ENCODE data around the gene ADM2.
A peak's percentile ranks its signal among the peaks of the same experiment; 100 is the strongest.

ADM2 gene

DNA sequence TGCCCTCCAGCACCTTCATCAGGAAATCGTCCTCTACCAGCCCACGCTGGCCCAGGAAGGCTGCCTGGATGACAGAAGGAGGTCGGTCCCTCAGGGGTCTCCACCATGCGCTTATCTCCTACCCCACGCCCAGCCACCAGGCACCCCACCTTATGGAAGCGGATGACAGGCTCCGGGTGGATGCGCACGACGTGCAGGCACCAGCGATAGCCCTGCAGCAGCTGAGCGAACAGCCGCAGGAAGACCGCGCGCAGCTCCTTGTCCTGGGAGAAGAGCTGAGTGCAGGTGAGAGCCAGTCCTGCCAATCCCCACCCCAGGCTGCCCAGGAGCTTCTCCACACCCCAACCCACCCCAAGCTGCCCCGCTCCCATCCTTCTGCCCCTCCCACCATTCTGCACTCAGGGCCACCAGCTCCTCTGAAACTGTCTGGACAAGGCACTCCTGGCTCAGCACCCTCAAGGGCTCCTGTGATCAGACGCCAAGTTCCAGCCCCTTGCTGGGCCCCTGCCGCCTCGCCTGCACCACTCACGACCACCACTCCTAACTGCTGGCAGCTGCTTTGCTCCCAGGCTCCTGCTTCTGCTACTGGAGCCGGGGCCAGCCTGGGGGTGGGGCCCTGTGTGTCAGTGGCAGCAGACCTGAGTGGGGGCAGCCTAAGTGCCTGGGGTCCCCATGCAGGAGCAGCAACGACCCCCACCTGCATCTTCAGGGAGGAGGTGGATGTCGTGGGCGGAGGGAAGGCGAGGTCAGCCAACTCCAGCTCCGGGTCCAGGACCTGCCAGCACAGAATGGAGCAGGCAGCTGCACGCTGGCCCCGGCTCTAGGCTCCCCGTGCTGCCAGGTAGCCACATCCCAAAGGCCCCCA, 16.0 kb upstream of the ADM2 start:
- H3K27ac Mint-ChIP-seq (ENCODE audit: low read depth) = no peak overlapping the region
- H3K9me3 Mint-ChIP-seq = no peaks in the 10 kb centered on the region
- no peak overlapping the region for H3K4me3 Mint-ChIP-seq
- H3K27me3 Mint-ChIP-seq = no peaks in the 10 kb centered on the region
- ATAC-seq (replicated peaks; ENCODE audit: extremely low read depth, poor library complexity, severe bottlenecking) = no peak
- H3K4me1 Mint-ChIP-seq = peaks cover 31% of the 10 kb centered on the region
- no peak for DNase-seq (ENCODE audit: low spot score in 2 of 2)
- peaks cover 47% of the 10 kb centered on the region for H3K36me3 Mint-ChIP-seq (ENCODE audit: insufficient read depth)

DNA sequence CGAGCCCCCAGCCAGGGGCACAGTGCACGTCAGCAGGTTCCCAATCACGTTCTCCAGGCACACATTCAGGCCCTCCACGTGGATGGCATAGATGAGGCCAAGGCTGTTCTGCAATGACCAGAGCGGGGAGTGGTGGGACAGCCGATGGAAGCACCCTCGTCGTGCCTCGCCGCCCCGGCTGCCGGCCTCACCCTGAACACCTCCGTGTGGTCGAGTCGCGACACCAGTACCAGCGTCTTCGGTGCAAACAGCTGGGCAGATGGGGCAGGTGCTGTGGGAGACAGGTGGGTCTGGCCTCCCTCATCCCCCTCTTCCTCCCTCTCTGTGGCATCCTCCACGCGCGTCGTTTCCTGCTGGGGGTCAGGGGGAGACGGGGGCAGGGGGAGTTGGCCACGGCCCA, 14.0 kb upstream of the ADM2 start:
- Mint-ChIP-seq H3K9me3 (no peaks in the 10 kb centered on the region), H3K27me3 (no peaks in the 10 kb centered on the region), H3K36me3 (ENCODE audit: insufficient read depth) (peaks cover 41% of the 10 kb centered on the region), H3K4me3 (no peak overlapping the region), H3K4me1 (peaks cover 50% of the 10 kb centered on the region), H3K27ac (ENCODE audit: low read depth) (peak overlapping the region; percentile 85)
- DNase-seq (ENCODE audit: low spot score in 2 of 2) (no peak), ATAC-seq (replicated peaks; ENCODE audit: extremely low read depth, poor library complexity, severe bottlenecking) (no peak)

DNA sequence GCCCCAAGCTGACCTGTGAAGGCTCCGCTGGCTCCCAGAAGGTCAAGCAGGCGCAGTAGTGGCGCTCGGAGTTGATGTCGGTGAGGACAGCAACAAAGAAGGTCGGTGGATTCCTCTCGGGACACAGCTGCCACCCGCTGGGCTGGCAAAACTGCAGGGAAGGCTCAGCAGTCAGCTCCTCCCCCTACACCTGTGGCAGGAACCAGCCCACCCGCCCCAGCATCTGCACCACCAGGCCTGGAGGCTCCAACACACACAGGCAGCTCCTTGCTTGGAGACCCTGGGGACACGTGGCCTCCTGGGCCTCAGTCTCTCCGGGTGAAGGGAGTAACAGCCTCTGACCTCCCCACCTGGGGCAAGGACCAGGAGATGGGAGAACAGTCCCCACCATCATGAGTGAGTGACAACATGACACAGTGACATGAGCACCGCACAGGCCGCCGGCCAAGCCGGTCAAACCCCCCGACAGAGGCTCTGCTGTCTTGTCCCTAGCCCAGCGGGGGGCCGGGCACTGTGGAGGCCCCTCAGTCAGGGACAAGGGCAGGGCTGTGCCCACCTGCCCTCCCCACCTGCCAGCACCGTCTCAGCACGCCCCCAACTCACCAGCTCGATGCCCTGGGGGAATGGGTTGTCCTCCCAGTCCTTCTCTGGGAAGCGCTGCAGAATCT, 13.4 kb upstream of the ADM2 start:
- Mint-ChIP-seq H3K9me3 (no peaks in the 10 kb centered on the region), H3K4me3 (peak overlapping the region; percentile 72), H3K4me1 (peaks cover 55% of the 10 kb centered on the region)

DNA sequence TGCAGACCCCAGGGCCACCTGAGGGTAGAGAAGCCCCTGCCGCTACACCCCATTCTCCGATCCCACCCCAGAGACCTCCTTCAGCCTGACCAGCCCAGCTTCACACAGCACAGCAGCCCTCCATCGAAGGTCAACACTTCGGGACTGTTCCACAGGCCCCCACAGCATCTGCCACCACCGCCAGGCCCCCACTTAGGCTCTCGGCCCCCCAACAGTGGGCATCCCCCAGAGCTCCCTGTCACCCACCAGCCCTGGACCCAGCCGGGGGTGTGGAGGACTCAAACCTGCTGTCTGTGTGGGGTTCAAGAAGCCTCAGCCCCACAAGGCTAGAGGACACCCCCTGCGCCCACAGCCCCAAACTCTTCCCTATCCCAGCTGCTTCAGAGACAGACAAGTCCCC, 12.7 kb upstream of the ADM2 start:
- ATAC-seq (replicated peaks; ENCODE audit: extremely low read depth, poor library complexity, severe bottlenecking) = no peak
- Mint-ChIP-seq H3K36me3 (ENCODE audit: insufficient read depth) (peaks cover 41% of the 10 kb centered on the region), H3K27ac (ENCODE audit: low read depth) (peak overlapping the region; percentile 92), H3K9me3 (no peaks in the 10 kb centered on the region), H3K27me3 (no peaks in the 10 kb centered on the region), H3K4me1 (peaks cover 63% of the 10 kb centered on the region), H3K4me3 (peak overlapping the region; percentile 72)
- DNase-seq (ENCODE audit: low spot score in 2 of 2) = no peak

More for the DNA sequence above, 13.4 kb upstream of the ADM2 start:
- Mint-ChIP-seq H3K27ac (ENCODE audit: low read depth) (peak overlapping the region; percentile 92), H3K36me3 (ENCODE audit: insufficient read depth) (peaks cover 40% of the 10 kb centered on the region), H3K27me3 (no peaks in the 10 kb centered on the region)
- ATAC-seq (replicated peaks; ENCODE audit: extremely low read depth, poor library complexity, severe bottlenecking) (no peak), DNase-seq (ENCODE audit: low spot score in 2 of 2) (no peak)

DNA sequence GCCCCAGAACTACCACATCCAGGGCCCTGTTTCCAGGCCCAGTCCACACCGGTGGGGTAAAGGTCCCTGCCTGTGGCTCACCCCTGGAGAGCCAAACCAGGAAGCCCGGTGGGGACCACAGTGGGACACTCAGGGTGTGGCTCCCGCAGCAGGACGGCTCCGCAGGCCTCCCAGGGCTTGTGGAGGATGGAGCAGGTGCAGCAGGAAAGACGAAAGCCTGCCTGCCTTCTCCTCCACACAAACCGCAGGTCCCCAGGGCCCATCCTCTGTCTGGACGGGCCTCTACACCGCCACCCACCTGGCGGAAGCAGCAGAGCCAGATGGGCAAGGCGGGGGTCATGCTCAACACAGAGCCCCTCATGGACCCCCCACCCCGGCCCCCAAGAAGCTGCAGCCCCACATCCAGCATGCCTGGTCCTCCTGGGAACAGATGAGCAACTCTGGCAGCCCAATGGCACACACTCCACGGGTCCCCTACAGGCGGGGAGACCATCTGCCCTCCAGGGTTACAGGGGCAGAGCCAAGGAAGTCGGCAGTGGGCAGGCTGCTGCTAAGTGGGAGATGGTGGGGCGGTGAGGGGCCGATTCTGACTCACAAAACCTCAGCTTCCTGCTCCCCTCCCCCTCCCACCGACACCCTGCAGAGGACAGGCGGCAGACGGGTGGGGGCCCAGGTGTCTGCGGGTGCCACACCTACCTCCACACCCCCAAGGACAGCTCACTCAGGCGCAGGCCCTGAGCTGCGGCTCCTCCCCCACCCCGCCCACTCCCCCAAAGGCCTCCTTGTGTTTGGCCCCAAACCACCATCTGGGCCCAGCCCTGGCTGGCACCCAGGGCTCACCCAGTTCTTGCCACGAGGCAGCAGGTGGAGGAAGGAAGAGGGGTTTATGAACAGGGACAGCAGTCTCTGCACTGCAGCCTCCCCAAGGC, 11.7 kb upstream of the ADM2 start:
- H3K4me1 Mint-ChIP-seq = peaks cover 70% of the 10 kb centered on the region
- DNase-seq (ENCODE audit: low spot score in 2 of 2) = peak; percentile 92 to 98
- ATAC-seq (replicated peaks; ENCODE audit: extremely low read depth, poor library complexity, severe bottlenecking) = peak; percentile 89
- peaks cover 32% of the 10 kb centered on the region for H3K36me3 Mint-ChIP-seq (ENCODE audit: insufficient read depth)
- peak overlapping the region; percentile 92 for H3K27ac Mint-ChIP-seq (ENCODE audit: low read depth)
- H3K4me3 Mint-ChIP-seq = peak overlapping the region; percentile 72
- no peaks in the 10 kb centered on the region for H3K27me3 Mint-ChIP-seq
- H3K9me3 Mint-ChIP-seq = no peaks in the 10 kb centered on the region

DNA sequence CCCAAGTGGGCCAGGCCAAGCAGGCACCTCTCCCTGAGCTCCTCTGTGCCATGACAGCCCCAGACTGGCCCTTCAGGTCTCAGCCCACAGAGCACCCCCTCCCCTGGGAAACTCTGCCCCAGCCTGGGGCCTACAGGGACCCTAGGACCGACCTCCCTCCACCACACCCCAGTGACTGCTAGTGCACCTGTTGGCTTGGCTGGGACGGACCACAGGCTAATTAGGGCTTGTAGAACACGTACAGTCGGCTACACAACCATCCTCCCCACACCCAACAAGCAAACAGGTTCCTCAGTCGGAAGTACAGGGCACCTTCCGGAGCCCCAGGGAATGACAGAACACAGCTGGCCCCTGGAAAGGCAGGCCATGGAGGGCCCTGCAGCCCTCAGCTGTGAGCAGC, 10.9 kb upstream of the ADM2 start:
- Mint-ChIP-seq H3K27ac (ENCODE audit: low read depth) (peak overlapping the region; percentile 92), H3K9me3 (no peaks in the 10 kb centered on the region), H3K27me3 (no peaks in the 10 kb centered on the region), H3K4me3 (peak overlapping the region; percentile 72), H3K4me1 (peaks cover 74% of the 10 kb centered on the region), H3K36me3 (ENCODE audit: insufficient read depth) (peaks cover 32% of the 10 kb centered on the region)
- DNase-seq (ENCODE audit: low spot score in 2 of 2) (no peak), ATAC-seq (replicated peaks; ENCODE audit: extremely low read depth, poor library complexity, severe bottlenecking) (no peak)

DNA sequence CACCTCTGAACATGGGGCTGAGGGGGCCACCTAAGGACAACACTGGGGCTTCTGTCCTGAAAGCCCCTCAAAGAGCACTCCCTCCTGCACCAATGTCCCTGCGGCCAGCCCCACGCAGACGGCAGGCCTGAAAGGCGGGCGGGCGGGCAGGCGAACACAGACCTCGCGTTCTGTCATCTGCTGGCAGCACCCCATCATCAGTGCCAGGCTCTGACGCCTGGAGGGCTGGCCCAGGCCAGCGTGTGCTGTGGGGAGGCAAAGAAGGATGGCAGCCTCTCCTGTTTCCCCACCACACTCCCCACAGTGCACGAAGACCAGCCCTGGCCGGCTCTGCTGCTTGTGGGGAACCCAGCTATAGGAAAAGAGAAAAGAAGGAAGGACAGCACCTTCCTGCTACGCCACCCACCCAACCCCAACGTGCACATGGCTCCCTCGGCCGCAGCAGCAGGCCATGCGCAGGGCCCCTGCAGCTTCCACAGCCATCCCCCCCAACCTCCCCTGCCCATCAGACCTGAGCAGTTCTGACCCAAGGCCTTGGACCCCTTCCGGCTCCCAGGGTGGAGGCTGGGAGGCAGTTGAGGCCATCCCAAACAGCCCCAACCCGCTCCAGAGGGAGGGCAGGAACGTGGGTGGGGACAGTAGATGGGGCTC, 10.0 kb upstream of the ADM2 start:
- Mint-ChIP-seq H3K36me3 (ENCODE audit: insufficient read depth) (peaks cover 30% of the 10 kb centered on the region), H3K4me3 (peak overlapping the region; percentile 72), H3K27ac (ENCODE audit: low read depth) (peak overlapping the region; percentile 92), H3K9me3 (no peaks in the 10 kb centered on the region), H3K4me1 (peaks cover 72% of the 10 kb centered on the region), H3K27me3 (no peaks in the 10 kb centered on the region)
- ATAC-seq (replicated peaks; ENCODE audit: extremely low read depth, poor library complexity, severe bottlenecking) = no peak
- no peak for DNase-seq (ENCODE audit: low spot score in 2 of 2)

DNA sequence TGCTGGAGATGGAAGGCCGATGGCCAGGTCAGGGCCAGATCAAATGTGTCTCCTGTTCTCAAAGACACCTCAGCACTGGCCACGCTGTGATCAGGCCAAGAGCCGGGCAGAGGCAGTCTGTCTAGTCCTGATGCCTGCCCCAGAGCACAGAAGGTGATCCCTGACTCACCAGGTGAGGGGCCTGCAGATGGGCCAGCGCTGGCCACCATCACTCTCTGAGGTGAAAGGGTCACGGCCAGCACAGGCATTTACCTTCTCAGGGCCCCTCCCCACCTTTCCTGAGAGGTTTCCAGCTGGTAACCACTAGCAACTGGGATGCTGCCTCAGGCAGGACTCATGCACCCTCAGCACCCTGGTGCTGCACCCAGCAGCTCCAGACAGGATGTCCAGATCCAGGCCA, 9.4 kb upstream of the ADM2 start:
- Mint-ChIP-seq H3K9me3 (no peaks in the 10 kb centered on the region), H3K27ac (ENCODE audit: low read depth) (peak overlapping the region; percentile 88), H3K36me3 (ENCODE audit: insufficient read depth) (peaks cover 26% of the 10 kb centered on the region), H3K27me3 (no peaks in the 10 kb centered on the region), H3K4me3 (peak overlapping the region; percentile 91), H3K4me1 (peaks cover 66% of the 10 kb centered on the region)
- no peak for DNase-seq (ENCODE audit: low spot score in 2 of 2)
- ATAC-seq (replicated peaks; ENCODE audit: extremely low read depth, poor library complexity, severe bottlenecking) = no peak

DNA sequence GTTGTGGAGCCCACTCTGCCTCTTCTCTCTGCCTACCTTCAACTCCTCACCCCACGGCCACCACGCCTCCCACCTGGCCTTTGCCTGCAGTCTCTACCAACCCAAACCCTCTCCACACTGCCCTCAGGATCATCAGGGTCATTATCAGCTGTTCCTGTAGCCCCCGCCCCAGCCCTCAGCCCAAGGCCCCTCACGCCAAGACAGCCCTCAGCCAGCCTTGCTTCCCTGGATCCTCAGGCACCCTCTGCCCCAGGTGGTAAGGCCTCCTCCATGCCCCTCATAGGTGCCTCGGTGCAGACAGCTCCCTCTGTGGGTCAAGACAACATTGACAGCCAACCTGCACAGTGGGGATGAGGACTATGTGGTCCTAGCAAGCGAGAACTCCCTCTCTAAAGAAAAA, 8.3 kb upstream of the ADM2 start:
- Mint-ChIP-seq H3K27ac (ENCODE audit: low read depth) (peak overlapping the region; percentile 88), H3K27me3 (no peaks in the 10 kb centered on the region), H3K4me1 (peaks cover 65% of the 10 kb centered on the region), H3K36me3 (ENCODE audit: insufficient read depth) (peaks cover 24% of the 10 kb centered on the region), H3K9me3 (no peaks in the 10 kb centered on the region), H3K4me3 (peak overlapping the region; percentile 91)
- ATAC-seq (replicated peaks; ENCODE audit: extremely low read depth, poor library complexity, severe bottlenecking) (no peak), DNase-seq (ENCODE audit: low spot score in 2 of 2) (peak in 1 of 2 donors; percentile 32)

DNA sequence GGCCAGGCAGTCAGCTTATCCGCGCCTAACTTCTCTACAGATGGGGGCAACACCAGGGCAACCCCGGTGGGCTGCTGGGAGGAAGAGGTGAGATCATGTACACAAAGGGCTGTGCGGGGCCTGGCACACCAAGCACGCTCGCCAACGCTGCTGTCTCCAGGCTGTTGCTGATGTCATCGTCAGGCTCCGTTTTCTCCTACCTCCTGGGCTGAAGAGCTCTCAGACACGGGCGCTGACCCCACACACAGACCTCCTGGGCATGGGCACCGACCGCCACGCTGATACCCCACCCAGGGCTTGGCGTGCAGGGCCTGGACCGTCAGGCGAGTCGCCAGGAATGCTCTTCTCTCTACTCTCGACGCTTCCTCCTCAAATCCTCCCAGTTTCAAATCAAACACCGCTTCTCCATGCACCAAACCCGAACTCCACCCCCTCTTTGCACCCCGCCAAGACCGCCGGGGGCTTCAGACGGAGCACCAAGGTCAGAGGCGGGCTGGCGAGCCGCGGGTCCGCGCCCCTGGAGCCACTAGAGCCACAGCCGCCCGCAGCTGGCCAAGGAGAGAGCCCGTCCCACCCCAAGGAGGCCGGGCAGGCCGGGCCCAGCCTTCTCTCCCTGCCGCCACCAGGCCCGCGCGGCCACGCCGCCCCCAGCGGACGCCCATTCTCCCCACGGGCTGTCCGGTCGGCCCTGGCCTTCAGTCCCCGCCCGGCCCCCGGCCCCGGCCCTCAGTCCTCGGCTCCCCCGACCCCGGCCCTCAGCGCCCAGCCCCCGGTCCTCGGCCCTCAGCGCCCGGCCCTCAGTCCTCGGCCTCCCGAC, 7.3 kb upstream of the ADM2 start:
- no peak for ATAC-seq (replicated peaks; ENCODE audit: extremely low read depth, poor library complexity, severe bottlenecking)
- H3K27me3 Mint-ChIP-seq = no peaks in the 10 kb centered on the region
- H3K4me3 Mint-ChIP-seq = peak overlapping the region; percentile 91
- no peak for DNase-seq (ENCODE audit: low spot score in 2 of 2)
- no peaks in the 10 kb centered on the region for H3K9me3 Mint-ChIP-seq
- peaks cover 57% of the 10 kb centered on the region for H3K4me1 Mint-ChIP-seq
- H3K36me3 Mint-ChIP-seq (ENCODE audit: insufficient read depth) = peaks cover 22% of the 10 kb centered on the region
- H3K27ac Mint-ChIP-seq (ENCODE audit: low read depth) = peak overlapping the region; percentile 88
